Hepatocyte (in vitro differentiated cells): ENCODE data around the gene ACTR5.

Source experiments
- CTCF ChIP-seq: fragments of 200-600 bp; sonication (generic); IDR thresholded peaks from 2 replicates; pipeline ENCODE4 v1.5.1; 2016; ENCODE audit warnings: antibody characterized with exemption, mild to moderate bottlenecking; ENCODE audit not compliant: poor library complexity
- EZH2phosphoT487 ChIP-seq: fragments of 200-600 bp; sonication (generic); IDR thresholded peaks from one replicate; pipeline ENCODE4 v1.6.1; 2018; ENCODE audit warnings: antibody characterized with exemption, mild to moderate bottlenecking, low read depth, moderate library complexity; ENCODE audit not compliant: unreplicated experiment, severe bottlenecking

GRCh38 chr20:38698541-38698940 is 49.7 kb upstream of the ACTR5 start:
- TF ChIP-seq CTCF (no peak), EZH2phosphoT487 (no peak)
